GM13977 (cell line): ENCODE data around the gene GDAP2.
"Not testable (repeated sequence)": the region's sequence is repeated elsewhere in the genome, so short reads cannot be mapped to it uniquely, and the experiment has no call there.

Source experiments
- DNase-seq: peaks from one replicate; pipeline ENCODE4 v3.0.0; 2012; ENCODE audit warnings: low spot score
- CTCF ChIP-seq: IDR thresholded peaks from 2 replicates; pipeline ENCODE4 v1.5.1; 2012; ENCODE audit warnings: mild to moderate bottlenecking, control low read depth; ENCODE audit not compliant: insufficient read depth; ENCODE audit errors: extremely low read depth, missing control alignments
- in situ Hi-C: fragments of 300-500 bp; cut with MboI; formaldehyde crosslinking; loops from one replicate; pipeline ENCODE4 v1.12.0; 2022; ENCODE audit warnings: low sequenced_read_pairs, low pct_unique_long_range_greater_than_20kb, mixed read lengths, inconsistent platforms; ENCODE audit not compliant: unreplicated experiment

Gene GDAP2

GRCh38 chr1:117930484-117930883 is 1.1 kb upstream of the GDAP2 start:
- in situ Hi-C loops = no loop called here
- no peak for DNase-seq
- TF ChIP-seq CTCF = no peak

- no peak for DNase-seq
- TF ChIP-seq CTCF = no peak
- in situ Hi-C loops = no loop called here
Observed at GRCh38 chr1:117930173-117930447, 689 bp upstream of the GDAP2 start.

- in situ Hi-C loops = no loop called here
- DNase-seq = peak; percentile 25
- TF ChIP-seq CTCF = peak; percentile 22
Observed at GRCh38 chr1:117928881-117929342, 509 bp downstream of the GDAP2 start.

GRCh38 chr1:117925981-117926380 is 3.4 kb downstream of the GDAP2 start:
- in situ Hi-C loops = no loop called here
- TF ChIP-seq CTCF = no peak
- DNase-seq = no peak

- in situ Hi-C loops, DNase-seq: not testable (repeated sequence)
Observed at GRCh38 chr1:117922717-117923116, 6.7 kb downstream of the GDAP2 start.

- TF ChIP-seq CTCF = no peak
- no peak for DNase-seq
- in situ Hi-C loops = no loop called here
Observed at GRCh38 chr1:117921991-117922390, 7.4 kb downstream of the GDAP2 start.

GRCh38 chr1:117919376-117919775 is 10.0 kb downstream of the GDAP2 start:
- no peak for DNase-seq
- TF ChIP-seq CTCF = no peak
- in situ Hi-C loops = no loop called here
